ENCODE data around the gene PTPRZ1.

Gene PTPRZ1

GRCh38 chr7:122095642-122096041 is 222.7 kb downstream of the PTPRZ1 start:
- H3K36me3 ChIP-seq (ENCODE audit: insufficient read depth), result no peaks in the 10 kb centered on the region
- peaks cover 3% of the 10 kb centered on the region for H3K4me1 ChIP-seq (ENCODE audit: low read depth, poor library complexity, severe bottlenecking)
- no peaks in the 10 kb centered on the region for H3K79me2 ChIP-seq (ENCODE audit: insufficient read depth, low read depth)
- TF ChIP-seq, protein P1, sequence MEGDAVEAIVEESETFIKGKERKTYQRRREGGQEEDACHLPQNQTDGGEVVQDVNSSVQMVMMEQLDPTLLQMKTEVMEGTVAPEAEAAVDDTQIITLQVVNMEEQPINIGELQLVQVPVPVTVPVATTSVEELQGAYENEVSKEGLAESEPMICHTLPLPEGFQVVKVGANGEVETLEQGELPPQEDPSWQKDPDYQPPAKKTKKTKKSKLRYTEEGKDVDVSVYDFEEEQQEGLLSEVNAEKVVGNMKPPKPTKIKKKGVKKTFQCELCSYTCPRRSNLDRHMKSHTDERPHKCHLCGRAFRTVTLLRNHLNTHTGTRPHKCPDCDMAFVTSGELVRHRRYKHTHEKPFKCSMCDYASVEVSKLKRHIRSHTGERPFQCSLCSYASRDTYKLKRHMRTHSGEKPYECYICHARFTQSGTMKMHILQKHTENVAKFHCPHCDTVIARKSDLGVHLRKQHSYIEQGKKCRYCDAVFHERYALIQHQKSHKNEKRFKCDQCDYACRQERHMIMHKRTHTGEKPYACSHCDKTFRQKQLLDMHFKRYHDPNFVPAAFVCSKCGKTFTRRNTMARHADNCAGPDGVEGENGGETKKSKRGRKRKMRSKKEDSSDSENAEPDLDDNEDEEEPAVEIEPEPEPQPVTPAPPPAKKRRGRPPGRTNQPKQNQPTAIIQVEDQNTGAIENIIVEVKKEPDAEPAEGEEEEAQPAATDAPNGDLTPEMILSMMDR (conservative IDR thresholded peaks at IDR 0.05; ENCODE audit: low read depth, low read length), result no peak
- H3K27me3 ChIP-seq (ENCODE audit: insufficient read depth, low read depth), result no peaks in the 10 kb centered on the region
- no peak overlapping the region for H2AFZ ChIP-seq (ENCODE audit: low read depth)
- H3K4me3 ChIP-seq (IDR thresholded peaks at IDR 0.05; ENCODE audit: insufficient read depth, low read depth, low read length), result no peak overlapping the region
- H3K9ac ChIP-seq, result no peak overlapping the region
- H4K20me1 ChIP-seq (ENCODE audit: insufficient read depth), result no peaks in the 10 kb centered on the region
- no peak overlapping the region for H3K27ac ChIP-seq
- H3K4me2 ChIP-seq, result no peak overlapping the region

DNA sequence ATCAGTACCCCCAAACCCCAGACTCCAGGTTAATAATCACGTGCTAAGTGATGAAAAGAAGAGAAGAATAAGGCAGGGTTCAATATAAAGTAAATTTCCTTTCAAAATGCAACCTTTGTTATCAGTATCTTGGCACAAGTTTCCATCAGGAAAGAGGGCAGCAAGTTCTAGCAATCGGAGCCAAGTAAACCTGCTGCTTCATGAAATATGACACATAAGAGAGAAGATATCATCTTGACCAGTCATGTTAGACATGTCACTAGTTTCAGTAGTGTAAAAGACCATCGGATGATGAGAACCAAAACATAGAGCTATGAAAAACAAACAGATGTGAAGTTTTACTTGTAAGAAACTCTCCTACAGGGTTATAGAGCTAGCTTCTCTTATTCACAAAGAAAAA is 227.1 kb downstream of the PTPRZ1 start:
- Histone ChIP-seq H3K36me3 (ENCODE audit: insufficient read depth) (no peaks in the 10 kb centered on the region), H3K4me2 (no peak overlapping the region), H3K4me3 (IDR thresholded peaks at IDR 0.05; ENCODE audit: insufficient read depth, low read depth, low read length) (no peak overlapping the region), H3K27ac (no peak overlapping the region), H3K79me2 (ENCODE audit: insufficient read depth, low read depth) (no peaks in the 10 kb centered on the region), H3K9ac (no peak overlapping the region), H2AFZ (ENCODE audit: low read depth) (no peak overlapping the region), H3K4me1 (ENCODE audit: low read depth, poor library complexity, severe bottlenecking) (no peaks in the 10 kb centered on the region), H3K27me3 (ENCODE audit: insufficient read depth, low read depth) (no peaks in the 10 kb centered on the region), H4K20me1 (ENCODE audit: insufficient read depth) (no peaks in the 10 kb centered on the region)
- TF ChIP-seq, protein P1 (conservative IDR thresholded peaks at IDR 0.05; ENCODE audit: low read depth, low read length), result no peak

DNA sequence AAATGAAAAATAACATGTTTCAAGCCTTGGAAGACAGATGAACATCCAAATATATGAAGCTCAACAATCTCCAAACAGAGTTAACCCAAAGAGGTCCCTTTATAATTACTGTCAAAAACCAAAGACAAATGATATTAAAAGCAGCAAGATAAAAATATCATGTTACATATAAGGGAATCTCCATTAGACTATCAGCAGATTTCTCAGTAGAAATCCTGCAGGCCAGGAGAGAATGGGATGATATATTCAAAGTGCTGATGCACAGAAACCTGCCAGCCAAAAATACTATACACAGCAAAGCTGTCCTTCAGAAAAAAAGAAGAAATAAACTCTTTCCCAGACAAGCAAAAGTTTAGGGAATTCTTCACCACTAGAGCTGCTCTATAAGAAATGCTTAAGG is 230.1 kb downstream of the PTPRZ1 start:
- Histone ChIP-seq H3K27ac (no peak overlapping the region), H2AFZ (ENCODE audit: low read depth) (no peak overlapping the region), H3K27me3 (ENCODE audit: insufficient read depth, low read depth) (no peaks in the 10 kb centered on the region), H3K4me2 (no peak overlapping the region), H3K36me3 (ENCODE audit: insufficient read depth) (no peaks in the 10 kb centered on the region), H3K9ac (no peak overlapping the region), H3K79me2 (ENCODE audit: insufficient read depth, low read depth) (no peaks in the 10 kb centered on the region), H4K20me1 (ENCODE audit: insufficient read depth) (no peaks in the 10 kb centered on the region), H3K4me3 (IDR thresholded peaks at IDR 0.05; ENCODE audit: insufficient read depth, low read depth, low read length) (no peak overlapping the region), H3K4me1 (ENCODE audit: low read depth, poor library complexity, severe bottlenecking) (no peaks in the 10 kb centered on the region)
- TF ChIP-seq, protein P1 (conservative IDR thresholded peaks at IDR 0.05; ENCODE audit: low read depth, low read length), result no peak
